Muscle of back (tissue), 11 donors: ENCODE measurements around the gene HDAC8. TPM values are rescaled to one million over a fixed set of nuclear protein-coding genes. Genes with fewer than 3 reads are reported as not detected.
"Not testable (repeated sequence)": the region's sequence is repeated elsewhere in the genome, so short reads cannot be mapped to it uniquely, and the experiment has no call there.

Experiments
- DNase-seq, 3 donors: peaks; one replicate each; pipeline versions ENCODE4 v3.0.0 to v3.0.0-alpha.2; 2013
- polyA plus RNA-seq, 10 donors: library from polyadenylated mRNA; unstranded; fragments of 120-200 nt; gene quantifications; one replicate each; pipeline ENCODE4 v1.2.1, GENCODE V29; 2013; ENCODE audit not compliant: insufficient read length in 10 of 10

The HDAC8 gene
- polyA plus RNA-seq, 10 donors, result 14.2 to 27.0 (median 18.5) TPM

DNA sequence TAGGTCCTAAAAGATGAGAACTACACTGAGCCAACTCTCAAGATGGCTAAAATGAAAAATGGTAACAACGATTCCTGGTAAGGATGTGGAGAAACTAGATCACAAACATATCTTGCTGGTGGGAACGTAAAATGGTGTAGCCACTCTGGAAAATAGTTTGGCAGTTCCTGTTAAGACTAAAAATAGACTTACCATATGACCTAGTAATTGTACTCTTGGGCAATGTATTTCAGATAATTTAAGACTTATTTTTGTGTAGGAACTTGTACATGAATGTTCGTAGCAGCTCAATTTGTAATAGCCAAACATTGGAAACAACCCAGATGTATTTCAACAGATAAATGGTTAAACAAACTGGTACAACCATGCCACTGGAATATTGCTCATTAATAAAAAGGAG lies 106.2 kb downstream of the HDAC8 start:
- DNase-seq, result no peak

DNA sequence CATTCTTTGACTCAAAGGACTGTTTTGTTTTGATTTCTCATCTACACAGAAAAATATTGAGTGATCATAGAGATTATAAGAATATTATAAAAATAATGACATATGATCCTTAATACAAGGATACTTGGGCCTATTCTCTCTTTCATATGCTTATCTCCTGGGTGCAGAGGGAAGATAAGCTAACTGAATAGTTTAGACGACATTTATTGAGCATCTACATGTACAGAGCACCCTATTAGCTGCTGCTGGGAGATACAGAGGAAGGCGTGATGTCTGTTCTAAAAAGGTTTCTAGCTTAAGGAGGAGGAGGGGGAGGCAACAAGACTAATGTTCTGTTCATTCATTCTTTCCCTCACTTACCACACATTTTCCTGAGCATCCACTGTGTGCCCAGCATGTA lies 106.8 kb downstream of the HDAC8 start:
- DNase-seq, result no peak

- no peak for DNase-seq
These were observed 110.9 kb downstream of the HDAC8 start for GRCh38 chrX:72461766-72462165.

- no peak for DNase-seq
These were observed 111.4 kb downstream of the HDAC8 start for GRCh38 chrX:72461288-72461687.

DNA sequence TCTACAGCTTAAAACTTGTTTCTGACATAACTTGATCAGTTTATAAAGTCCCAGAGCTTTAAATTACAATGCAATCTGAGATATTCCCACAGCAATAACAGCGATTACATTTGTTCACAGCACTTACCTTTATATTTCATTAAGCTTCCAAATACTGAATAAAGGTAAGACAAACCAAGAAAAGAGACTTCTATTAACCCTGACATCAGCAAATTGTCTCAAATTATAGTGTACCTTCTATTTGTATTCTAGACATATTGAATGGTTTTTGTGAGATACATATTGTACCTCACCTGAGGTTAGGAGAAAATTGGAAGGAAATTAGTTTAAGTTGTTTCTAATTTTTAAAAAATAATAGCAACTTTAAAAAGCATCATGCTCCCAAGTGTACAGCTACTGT lies 111.9 kb downstream of the HDAC8 start:
- DNase-seq, result no peak

- DNase-seq, result not testable (repeated sequence)
These were observed 123.6 kb downstream of the HDAC8 start for GRCh38 chrX:72449034-72449433.

DNA sequence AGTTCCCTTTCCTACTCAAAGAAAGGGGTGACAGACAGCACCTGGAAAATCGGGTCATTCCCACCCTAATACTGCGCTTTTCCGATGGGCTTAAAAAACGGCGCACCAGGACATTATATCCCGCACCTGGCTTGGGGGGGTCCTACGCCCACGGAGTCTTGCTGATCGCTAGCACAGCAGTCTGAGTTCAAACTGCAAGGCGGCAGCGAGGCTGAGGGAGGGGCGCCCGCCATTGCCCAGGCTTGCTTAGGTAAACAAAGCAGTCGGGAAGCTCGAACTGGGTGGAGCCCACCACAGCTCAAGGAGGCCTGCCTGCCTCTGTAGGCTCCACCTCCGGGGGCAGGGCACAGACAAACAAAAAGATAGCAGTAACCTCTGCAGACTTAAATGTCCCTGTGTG lies 131.9 kb downstream of the HDAC8 start:
- not testable (repeated sequence) for DNase-seq

GRCh38 chrX:72436010-72436409 lies 136.6 kb downstream of the HDAC8 start:
- DNase-seq, result no peak

- DNase-seq, result no peak
These were observed 142.2 kb downstream of the HDAC8 start for GRCh38 chrX:72430405-72430968.

GRCh38 chrX:72421797-72422196 lies 150.8 kb downstream of the HDAC8 start:
- DNase-seq, result no peak

GRCh38 chrX:72409993-72410392 lies 162.7 kb downstream of the HDAC8 start:
- no peak for DNase-seq

GRCh38 chrX:72408885-72409284 lies 163.8 kb downstream of the HDAC8 start:
- no peak for DNase-seq

DNA sequence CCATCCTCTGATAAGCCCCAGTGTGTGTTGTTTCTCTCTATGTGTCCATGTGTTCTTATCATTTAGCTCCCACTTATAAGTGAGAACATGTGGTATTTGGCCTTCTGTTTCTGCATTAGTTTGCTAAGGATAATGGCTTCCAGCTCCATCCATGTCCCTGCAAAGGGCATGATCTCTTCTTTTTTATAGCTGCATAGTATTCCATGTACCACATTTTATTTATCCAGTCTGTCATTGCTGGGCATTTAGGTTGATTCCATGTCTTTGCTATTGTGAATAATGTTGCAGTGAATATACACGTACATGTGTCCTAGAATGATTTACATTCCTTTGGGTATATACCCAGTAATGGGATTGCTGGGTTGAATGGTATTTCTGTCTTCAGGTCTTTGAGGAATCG lies 167.5 kb downstream of the HDAC8 start:
- DNase-seq, result not testable (repeated sequence)

- DNase-seq, result no peak
These were observed 170.0 kb downstream of the HDAC8 start for GRCh38 chrX:72402614-72403013.

- no peak for DNase-seq
These were observed 172.8 kb downstream of the HDAC8 start for GRCh38 chrX:72399816-72400215.

DNA sequence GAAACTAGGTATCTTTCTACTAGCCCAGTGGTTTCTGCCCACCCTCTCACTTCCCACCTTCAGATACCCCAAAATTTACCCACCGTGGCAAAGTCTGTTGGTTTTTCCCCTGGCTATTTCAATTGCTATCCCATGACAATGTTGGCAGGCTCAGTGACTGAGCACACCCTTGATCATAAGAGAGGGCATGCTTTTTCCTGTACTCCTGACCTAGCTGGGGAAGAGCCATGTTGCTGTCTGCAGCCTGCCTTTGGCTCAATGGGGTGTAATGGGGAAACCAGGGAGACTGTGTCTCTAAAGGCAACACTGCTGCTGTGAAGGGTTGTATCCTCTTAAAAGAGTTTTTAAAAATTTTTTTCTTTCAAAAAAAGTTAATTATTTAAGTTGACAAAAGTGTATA lies 176.5 kb downstream of the HDAC8 start:
- DNase-seq, result no peak

DNA sequence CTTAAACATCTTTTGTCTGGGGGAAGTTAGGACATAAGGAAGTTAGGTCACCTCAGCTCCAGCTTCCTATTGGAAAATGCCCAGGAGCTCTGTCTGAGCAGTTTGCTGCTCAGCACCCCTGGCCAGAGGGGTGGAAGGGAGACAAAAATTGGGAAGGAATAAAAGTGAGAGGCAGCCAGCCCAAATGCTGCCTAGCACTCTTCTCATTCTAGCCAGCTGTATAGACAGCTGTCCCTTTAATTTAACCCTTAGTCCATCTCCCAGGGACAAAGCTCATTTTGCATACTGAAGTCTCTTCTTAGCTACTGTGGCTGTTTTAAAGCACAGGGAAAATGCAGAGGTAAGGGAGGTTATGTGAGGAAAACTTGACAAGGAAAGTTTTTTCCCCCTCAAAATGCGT lies 177.4 kb downstream of the HDAC8 start:
- peak in 1 of 3 donors; percentile 75 for DNase-seq

DNA sequence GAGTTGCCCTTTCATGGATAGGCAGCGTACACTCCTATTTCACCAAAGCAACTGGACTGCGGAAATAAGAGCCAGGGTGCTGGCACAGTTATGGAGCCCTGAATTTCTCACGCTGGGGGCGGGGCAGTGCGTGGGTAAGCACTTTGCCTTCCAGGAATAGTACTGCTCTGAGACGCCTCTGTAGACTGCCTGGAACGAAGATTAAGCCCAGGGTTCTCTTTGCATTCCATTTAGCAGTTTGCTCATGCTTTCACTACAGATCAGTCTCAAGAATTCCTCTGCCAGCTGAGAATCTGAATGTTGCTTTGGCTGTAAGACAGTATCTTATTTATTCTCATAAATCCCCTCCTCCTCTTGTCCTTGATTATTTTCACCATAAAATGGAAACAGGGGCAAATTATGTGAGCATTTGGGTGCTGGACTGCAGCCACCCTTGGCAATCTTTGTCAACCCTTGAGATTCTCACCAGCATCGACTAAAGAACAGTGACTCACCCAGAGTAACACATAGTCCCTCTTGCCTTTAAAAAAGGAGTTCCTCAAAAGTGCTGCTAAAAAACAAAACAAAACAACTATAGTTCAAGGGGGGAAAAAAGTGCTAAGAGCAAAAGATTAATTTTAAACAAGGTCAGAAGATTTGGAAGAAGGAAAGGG lies 178.0 kb downstream of the HDAC8 start:
- peak in 2 of 3 donors; percentile 48 to 59 for DNase-seq

DNA sequence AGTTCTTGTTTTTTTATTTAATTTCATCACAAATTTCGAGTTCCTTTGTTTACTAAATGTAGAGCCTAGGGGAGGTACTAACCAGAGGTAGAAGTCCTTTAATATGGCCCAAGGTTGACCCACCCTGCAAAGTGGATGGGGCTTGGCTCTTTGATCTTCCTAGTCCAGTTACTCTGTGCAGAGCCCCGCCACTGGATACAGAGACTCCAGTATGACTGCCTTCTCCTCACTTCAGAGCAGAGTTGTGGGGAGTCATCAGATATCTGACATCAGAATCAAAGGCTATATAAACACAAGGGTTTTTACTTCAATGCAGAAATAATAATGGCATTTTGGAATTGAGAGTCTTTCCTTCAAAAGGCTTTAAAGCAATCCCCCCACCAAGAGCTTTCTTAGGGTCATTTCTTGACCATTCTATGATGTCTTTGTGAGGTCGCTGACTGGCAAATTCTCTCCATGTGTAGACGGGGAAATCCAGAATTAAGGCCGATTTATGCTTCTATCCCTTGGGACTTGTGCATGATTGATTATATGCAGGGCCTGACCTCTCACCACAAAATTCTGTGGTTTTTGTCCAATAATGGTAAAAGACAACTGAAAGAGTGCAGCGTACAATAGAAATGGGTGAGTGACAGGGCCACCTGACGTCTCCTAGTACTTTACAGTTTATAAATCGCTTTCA lies 178.7 kb downstream of the HDAC8 start:
- DNase-seq, result no peak

GRCh38 chrX:72392816-72393800 lies 179.5 kb downstream of the HDAC8 start:
- DNase-seq, result peak in 1 of 3 donors; percentile 25

DNA sequence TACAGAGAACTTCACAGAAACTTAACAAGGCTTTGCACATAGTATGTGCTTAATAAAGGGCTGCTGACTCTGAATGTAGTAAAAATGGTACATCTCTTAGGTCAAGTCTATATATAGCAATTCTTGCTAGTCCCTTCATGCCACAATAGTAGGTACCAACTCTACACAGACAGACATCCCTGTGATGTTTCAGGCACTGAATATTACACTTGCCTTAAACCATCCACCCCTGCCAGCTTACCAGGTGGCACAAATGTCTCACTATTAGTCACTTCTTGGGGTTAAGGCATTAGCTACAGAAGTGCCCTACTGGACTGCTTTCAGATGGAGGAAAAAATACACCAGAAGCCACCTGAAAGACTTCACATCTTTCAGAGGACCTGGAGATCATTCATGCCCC lies 180.6 kb downstream of the HDAC8 start:
- no peak for DNase-seq

- no peak for DNase-seq
These were observed 185.4 kb downstream of the HDAC8 start for GRCh38 chrX:72387247-72387646.
